Measurements from ENCODE around the gene NTN1.

Gene NTN1

GRCh38 chr17:9237661-9238301 is 216.5 kb downstream of the NTN1 start:
- no peak overlapping the region for H3K27ac ChIP-seq
- no peak for DNase-seq (ENCODE audit: low read depth, low spot score)

GRCh38 chr17:9238340-9239245 is 217.3 kb downstream of the NTN1 start:
- DNase-seq (ENCODE audit: low read depth, low spot score): no peak
- H3K27ac ChIP-seq: no peak overlapping the region

- no peak overlapping the region for H3K27ac ChIP-seq
- no peak for DNase-seq (ENCODE audit: low read depth, low spot score)
These were observed 218.0 kb downstream of the NTN1 start for GRCh38 chr17:9239246-9239792.

- H3K27ac ChIP-seq: no peak overlapping the region
- no peak for DNase-seq (ENCODE audit: low read depth, low spot score)
These were observed 218.7 kb downstream of the NTN1 start for GRCh38 chr17:9239793-9240658.

- no peak overlapping the region for H3K27ac ChIP-seq
- DNase-seq (ENCODE audit: low read depth, low spot score): no peak
These were observed 219.5 kb downstream of the NTN1 start for GRCh38 chr17:9240659-9241370.

- DNase-seq (ENCODE audit: low read depth, low spot score): no peak
- no peak overlapping the region for H3K27ac ChIP-seq
These were observed 220.0 kb downstream of the NTN1 start for GRCh38 chr17:9241371-9241712.

- DNase-seq (ENCODE audit: low read depth, low spot score): no peak
These were observed 220.6 kb downstream of the NTN1 start for GRCh38 chr17:9241774-9242496.

GRCh38 chr17:9242497-9242881 is 221.2 kb downstream of the NTN1 start:
- H3K27ac ChIP-seq: no peak overlapping the region
- no peak for DNase-seq (ENCODE audit: low read depth, low spot score)

More at GRCh38 chr17:9241774-9242496, 220.6 kb downstream of the NTN1 start:
- no peak overlapping the region for H3K27ac ChIP-seq

- no peak for DNase-seq (ENCODE audit: low read depth, low spot score)
- H3K27ac ChIP-seq: no peak overlapping the region
These were observed 221.7 kb downstream of the NTN1 start for GRCh38 chr17:9242983-9243382.

- no peak for DNase-seq (ENCODE audit: low read depth, low spot score)
- H3K27ac ChIP-seq: no peak overlapping the region
These were observed 223.0 kb downstream of the NTN1 start for GRCh38 chr17:9244066-9245052.

- DNase-seq (ENCODE audit: low read depth, low spot score): no peak
- no peak overlapping the region for H3K27ac ChIP-seq
These were observed 226.2 kb downstream of the NTN1 start for GRCh38 chr17:9247401-9247938.

GRCh38 chr17:9249245-9249953 is 228.1 kb downstream of the NTN1 start:
- H3K27ac ChIP-seq: no peak overlapping the region
- DNase-seq (ENCODE audit: low read depth, low spot score): no peak

GRCh38 chr17:9251273-9251672 is 230.0 kb downstream of the NTN1 start:
- H3K27ac ChIP-seq: no peak overlapping the region
- no peak for DNase-seq (ENCODE audit: low read depth, low spot score)

GRCh38 chr17:9253308-9253707 is 232.0 kb downstream of the NTN1 start:
- H3K27ac ChIP-seq: no peak overlapping the region
- no peak for DNase-seq (ENCODE audit: low read depth, low spot score)

GRCh38 chr17:9254841-9255240 is 233.5 kb downstream of the NTN1 start:
- no peak overlapping the region for H3K27ac ChIP-seq
- no peak for DNase-seq (ENCODE audit: low read depth, low spot score)

GRCh38 chr17:9255833-9256232 is 234.5 kb downstream of the NTN1 start:
- no peak for DNase-seq (ENCODE audit: low read depth, low spot score)
- no peak overlapping the region for H3K27ac ChIP-seq

GRCh38 chr17:9256361-9256750 is 235.0 kb downstream of the NTN1 start:
- no peak for DNase-seq (ENCODE audit: low read depth, low spot score)

More at GRCh38 chr17:9256361-9256750, 235.0 kb downstream of the NTN1 start:
- no peak overlapping the region for H3K27ac ChIP-seq

All from epithelial cell of prostate (primary cell).